ENCODE results near the gene ZFYVE1.
A peak's percentile ranks its signal among the peaks of the same experiment; 100 is the strongest.
"Not testable (repeated sequence)": the region's sequence is repeated elsewhere in the genome, so short reads cannot be mapped to it uniquely, and the experiment has no call there.

Gene ZFYVE1

GRCh38 chr14:73026845-73027542 lies at the start of gene ZFYVE1:
Gene ZFYVE1, minus strand, starts transcription at chr14:73027106. Its CDS starts 2,598 bp downstream, at chr14:73024508.
- peak; percentile 100 for DNase-seq (ENCODE audit: low read depth)

- DNase-seq (ENCODE audit: low read depth) = no peak
Measured at GRCh38 chr14:73069585-73069984, 42.7 kb upstream of the ZFYVE1 start.

- DNase-seq (ENCODE audit: low read depth) = peak; percentile 39
Measured at GRCh38 chr14:73058922-73059673, 32.2 kb upstream of the ZFYVE1 start.

- peak; percentile 99 for DNase-seq (ENCODE audit: low read depth)
Measured at GRCh38 chr14:73058224-73058921, 31.5 kb upstream of the ZFYVE1 start, which contains the start of gene RBM25. Gene RBM25, plus strand, starts transcription at chr14:73058534. Its CDS starts 13,108 bp downstream, at chr14:73071642.

GRCh38 chr14:73057944-73058223 lies 31.0 kb upstream of the ZFYVE1 start:
- no peak for DNase-seq (ENCODE audit: low read depth)

GRCh38 chr14:73055251-73055650 lies 28.3 kb upstream of the ZFYVE1 start:
- DNase-seq (ENCODE audit: low read depth) = no peak

GRCh38 chr14:73049428-73049827 lies 22.5 kb upstream of the ZFYVE1 start:
- DNase-seq (ENCODE audit: low read depth) = no peak

GRCh38 chr14:73047808-73048207 lies 20.9 kb upstream of the ZFYVE1 start:
- DNase-seq (ENCODE audit: low read depth) = no peak

- peak; percentile 38 for DNase-seq (ENCODE audit: low read depth)
Measured at GRCh38 chr14:73036706-73037450, 10.0 kb upstream of the ZFYVE1 start.

- no peak for DNase-seq (ENCODE audit: low read depth)
Measured at GRCh38 chr14:73027984-73028383, 1.1 kb upstream of the ZFYVE1 start.

- no peak for DNase-seq (ENCODE audit: low read depth)
Measured at GRCh38 chr14:73027546-73027945, 640 bp upstream of the ZFYVE1 start.

GRCh38 chr14:73026243-73026844 lies 562 bp downstream of the ZFYVE1 start:
- no peak for DNase-seq (ENCODE audit: low read depth)

- DNase-seq (ENCODE audit: low read depth) = peak; percentile 29
Measured at GRCh38 chr14:73025544-73025943, 1.4 kb downstream of the ZFYVE1 start.

- no peak for DNase-seq (ENCODE audit: low read depth)
Measured at GRCh38 chr14:73022051-73022450, 4.9 kb downstream of the ZFYVE1 start.

GRCh38 chr14:73016011-73016410 lies 10.9 kb downstream of the ZFYVE1 start:
- not testable (repeated sequence) for DNase-seq (ENCODE audit: low read depth)

- not testable (repeated sequence) for DNase-seq (ENCODE audit: low read depth)
Measured at GRCh38 chr14:73015552-73015951, 11.4 kb downstream of the ZFYVE1 start.

GRCh38 chr14:73014105-73014504 lies 12.8 kb downstream of the ZFYVE1 start:
- DNase-seq (ENCODE audit: low read depth) = peak; percentile 82

GRCh38 chr14:73011189-73011588 lies 15.7 kb downstream of the ZFYVE1 start:
- DNase-seq (ENCODE audit: low read depth) = not testable (repeated sequence)

GRCh38 chr14:73008501-73008900 lies 18.4 kb downstream of the ZFYVE1 start:
- peak; percentile 30 for DNase-seq (ENCODE audit: low read depth)

- no peak for DNase-seq (ENCODE audit: low read depth)
Measured at GRCh38 chr14:73007835-73008234, 19.1 kb downstream of the ZFYVE1 start.

- not testable (repeated sequence) for DNase-seq (ENCODE audit: low read depth)
Measured at GRCh38 chr14:73004641-73005040, 22.3 kb downstream of the ZFYVE1 start.

GRCh38 chr14:73003681-73004080 lies 23.2 kb downstream of the ZFYVE1 start:
- no peak for DNase-seq (ENCODE audit: low read depth)

All from iris pigment epithelial cell (primary cell).